GM19397 (cell line): Measurements from ENCODE around the gene CAMTA1.

Source experiments
- ATAC-seq: cut with Tn5 transposase; IDR thresholded peaks from one replicate; pipeline ENCODE4 v1.9.1; 2021; ENCODE audit warnings: mild to moderate bottlenecking, moderate library complexity; ENCODE audit not compliant: unreplicated experiment

CAMTA1 gene

GRCh38 chr1:7293702-7294629 is 508.7 kb downstream of the CAMTA1 start:
- ATAC-seq = no peak

- no peak for ATAC-seq
Observed at GRCh38 chr1:7294636-7295035, 509.4 kb downstream of the CAMTA1 start.

GRCh38 chr1:7295946-7296345 is 510.7 kb downstream of the CAMTA1 start:
- ATAC-seq = no peak

- no peak for ATAC-seq
Observed at GRCh38 chr1:7296968-7297367, 511.7 kb downstream of the CAMTA1 start.

GRCh38 chr1:7298145-7298544 is 512.9 kb downstream of the CAMTA1 start:
- no peak for ATAC-seq

GRCh38 chr1:7298749-7299151 is 513.5 kb downstream of the CAMTA1 start:
- no peak for ATAC-seq

- ATAC-seq = no peak
Observed at GRCh38 chr1:7299329-7299799, 514.1 kb downstream of the CAMTA1 start.

- ATAC-seq = no peak
Observed at GRCh38 chr1:7299994-7300393, 514.7 kb downstream of the CAMTA1 start.

GRCh38 chr1:7300893-7301663 is 515.8 kb downstream of the CAMTA1 start:
- no peak for ATAC-seq

- ATAC-seq = no peak
Observed at GRCh38 chr1:7301664-7301981, 516.4 kb downstream of the CAMTA1 start.

- no peak for ATAC-seq
Observed at GRCh38 chr1:7302126-7302525, 516.9 kb downstream of the CAMTA1 start.

GRCh38 chr1:7302873-7303272 is 517.6 kb downstream of the CAMTA1 start:
- no peak for ATAC-seq

- ATAC-seq = no peak
Observed at GRCh38 chr1:7303554-7304317, 518.5 kb downstream of the CAMTA1 start.

- ATAC-seq = no peak
Observed at GRCh38 chr1:7313081-7313546, 527.9 kb downstream of the CAMTA1 start.

GRCh38 chr1:7313826-7314225 is 528.6 kb downstream of the CAMTA1 start:
- no peak for ATAC-seq

- ATAC-seq = no peak
Observed at GRCh38 chr1:7315316-7315715, 530.1 kb downstream of the CAMTA1 start.

- ATAC-seq = no peak
Observed at GRCh38 chr1:7315946-7316345, 530.7 kb downstream of the CAMTA1 start.

- no peak for ATAC-seq
Observed at GRCh38 chr1:7317888-7318287, 532.6 kb downstream of the CAMTA1 start.

- ATAC-seq = no peak
Observed at GRCh38 chr1:7319196-7319595, 533.9 kb downstream of the CAMTA1 start.

GRCh38 chr1:7320661-7321060 is 535.4 kb downstream of the CAMTA1 start:
- no peak for ATAC-seq

GRCh38 chr1:7322283-7322785 is 537.1 kb downstream of the CAMTA1 start:
- no peak for ATAC-seq
